ENCODE data around the gene DICER1.
A peak's percentile ranks its signal among the peaks of the same experiment; 100 is the strongest.

DNA sequence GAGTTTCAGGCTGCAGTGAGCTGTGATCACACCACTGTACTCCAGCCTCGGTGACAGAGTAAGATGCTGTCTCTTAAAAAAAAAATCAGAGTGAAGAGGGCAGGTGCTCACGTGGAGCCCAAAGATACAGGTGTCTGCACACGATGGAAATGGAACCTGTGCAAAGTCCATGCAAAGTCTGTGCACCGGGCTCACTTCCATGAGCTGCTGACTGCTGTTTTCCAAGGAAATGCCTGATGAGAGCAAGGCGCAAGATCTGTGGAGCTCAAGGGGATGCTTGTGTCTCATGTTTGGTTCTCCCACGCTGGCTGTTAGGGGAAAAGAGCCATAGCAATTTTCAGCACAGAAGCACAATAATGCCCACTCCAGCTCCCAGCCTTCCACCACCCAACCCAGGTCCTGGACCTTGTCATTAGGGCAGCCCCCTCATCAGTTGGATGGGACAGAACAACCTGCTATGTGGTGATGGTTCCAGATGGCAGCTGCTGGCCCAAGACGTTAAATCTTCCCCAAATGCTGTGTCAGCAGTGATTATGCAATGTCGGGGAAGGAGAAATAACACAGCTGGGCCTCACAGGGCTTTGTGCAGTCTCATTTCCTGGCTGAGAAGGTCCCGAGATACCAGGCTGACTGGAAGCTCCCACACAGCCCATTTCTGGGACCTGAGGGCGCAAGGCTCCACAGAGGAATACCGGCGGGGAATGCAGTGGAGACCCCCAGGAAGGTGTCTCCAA, 27.9 kb upstream of the DICER1 start:
- TF ChIP-seq GATA3 (IDR thresholded peaks at IDR 0.05; ENCODE audit: borderline replicate concordance) (no peak), ZFP36 (IDR thresholded peaks at IDR 0.05; ENCODE audit: borderline replicate concordance, partially characterized antibody) (no peak), ESRRA (IDR thresholded peaks at IDR 0.05; ENCODE audit: borderline replicate concordance, low read length) (no peak), JUN (IDR thresholded peaks at IDR 0.05) (no peak), MYC (IDR thresholded peaks at IDR 0.05; ENCODE audit: borderline replicate concordance, low read length) (no peak), MAFK (IDR thresholded peaks at IDR 0.05; ENCODE audit: partially characterized antibody) (peak; percentile 65), CTCF (IDR thresholded peaks at IDR 0.05) (no peak), CEBPB (IDR thresholded peaks at IDR 0.05) (peak in 1 of 2 experiments; percentile 17; a peak in 1 of 4 replicates), EP300 (IDR thresholded peaks at IDR 0.05) (no peak), CBX8 (IDR thresholded peaks at IDR 0.05) (no peak), POLR2AphosphoS2 (conservative IDR thresholded peaks at IDR 0.05; ENCODE audit: low read length) (no peak), POLR2A (IDR thresholded peaks at IDR 0.05; ENCODE audit: low read length) (no peak)
- TF ChIP-seq, protein P1, sequence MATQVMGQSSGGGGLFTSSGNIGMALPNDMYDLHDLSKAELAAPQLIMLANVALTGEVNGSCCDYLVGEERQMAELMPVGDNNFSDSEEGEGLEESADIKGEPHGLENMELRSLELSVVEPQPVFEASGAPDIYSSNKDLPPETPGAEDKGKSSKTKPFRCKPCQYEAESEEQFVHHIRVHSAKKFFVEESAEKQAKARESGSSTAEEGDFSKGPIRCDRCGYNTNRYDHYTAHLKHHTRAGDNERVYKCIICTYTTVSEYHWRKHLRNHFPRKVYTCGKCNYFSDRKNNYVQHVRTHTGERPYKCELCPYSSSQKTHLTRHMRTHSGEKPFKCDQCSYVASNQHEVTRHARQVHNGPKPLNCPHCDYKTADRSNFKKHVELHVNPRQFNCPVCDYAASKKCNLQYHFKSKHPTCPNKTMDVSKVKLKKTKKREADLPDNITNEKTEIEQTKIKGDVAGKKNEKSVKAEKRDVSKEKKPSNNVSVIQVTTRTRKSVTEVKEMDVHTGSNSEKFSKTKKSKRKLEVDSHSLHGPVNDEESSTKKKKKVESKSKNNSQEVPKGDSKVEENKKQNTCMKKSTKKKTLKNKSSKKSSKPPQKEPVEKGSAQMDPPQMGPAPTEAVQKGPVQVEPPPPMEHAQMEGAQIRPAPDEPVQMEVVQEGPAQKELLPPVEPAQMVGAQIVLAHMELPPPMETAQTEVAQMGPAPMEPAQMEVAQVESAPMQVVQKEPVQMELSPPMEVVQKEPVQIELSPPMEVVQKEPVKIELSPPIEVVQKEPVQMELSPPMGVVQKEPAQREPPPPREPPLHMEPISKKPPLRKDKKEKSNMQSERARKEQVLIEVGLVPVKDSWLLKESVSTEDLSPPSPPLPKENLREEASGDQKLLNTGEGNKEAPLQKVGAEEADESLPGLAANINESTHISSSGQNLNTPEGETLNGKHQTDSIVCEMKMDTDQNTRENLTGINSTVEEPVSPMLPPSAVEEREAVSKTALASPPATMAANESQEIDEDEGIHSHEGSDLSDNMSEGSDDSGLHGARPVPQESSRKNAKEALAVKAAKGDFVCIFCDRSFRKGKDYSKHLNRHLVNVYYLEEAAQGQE (IDR thresholded peaks at IDR 0.05) = no peak

Data from A549 (cell line).